Bronchial epithelial cell (primary cell): ENCODE results near the gene AGAP1. TPM values are rescaled to one million over a fixed set of nuclear protein-coding genes. Genes with fewer than 3 reads are reported as not detected.

Experiments
- DNase-seq: peaks from one replicate; pipeline ENCODE4 v3.0.0-alpha.2; 2010; ENCODE audit warnings: low read depth
- FAIRE-seq: peaks from 2 replicates; lab custom pipeline; 2011; peaks lifted over from hg19 to GRCh38; lab: Jason Lieb, UNC
- H3K27me3 ChIP-seq: 2 replicates; pipeline ENCODE4 v1.5.1; 2011; ENCODE audit warnings: low read length; ENCODE audit not compliant: control insufficient read depth, insufficient read depth
- H3K36me3 ChIP-seq: 2 replicates; pipeline ENCODE4 v1.5.1; 2011; ENCODE audit warnings: low read length; ENCODE audit not compliant: control insufficient read depth, insufficient read depth
- H3K4me3 ChIP-seq: 2 replicates; pipeline ENCODE4 v1.5.1; 2011; ENCODE audit warnings: mild to moderate bottlenecking, low read depth, low read length, control low read depth
- total RNA-seq: library from RNA; depleted of rRNA; stranded (reverse); fragments of >200 nt; gene quantifications from 2 replicates; pipeline ENCODE4 v1.2.1, GENCODE V29; 2014
- TF ChIP-seq, protein P1 (sequence below): IDR thresholded peaks from 2 replicates; pipeline ENCODE4 v1.5.1; 2011; ENCODE audit warnings: mild to moderate bottlenecking, moderate library complexity, low read length, control low read depth, inconsistent platforms; ENCODE audit not compliant: insufficient read depth, severe bottlenecking

AGAP1 gene
- total RNA-seq, 1 donor from 2014 or later, result 22.4 TPM

GRCh38 chr2:235722869-235723268, 229.0 kb downstream of the AGAP1 start:
- Histone ChIP-seq H3K36me3 (peaks cover 1% of the 10 kb centered on the region), H3K4me3 (no peak overlapping the region)

GRCh38 chr2:235723371-235723770, 229.5 kb downstream of the AGAP1 start:
- no peak overlapping the region for H3K4me3 ChIP-seq
- DNase-seq (no peak), FAIRE-seq (no peak)
- no peaks in the 10 kb centered on the region for H3K27me3 ChIP-seq
- TF ChIP-seq, protein P1, sequence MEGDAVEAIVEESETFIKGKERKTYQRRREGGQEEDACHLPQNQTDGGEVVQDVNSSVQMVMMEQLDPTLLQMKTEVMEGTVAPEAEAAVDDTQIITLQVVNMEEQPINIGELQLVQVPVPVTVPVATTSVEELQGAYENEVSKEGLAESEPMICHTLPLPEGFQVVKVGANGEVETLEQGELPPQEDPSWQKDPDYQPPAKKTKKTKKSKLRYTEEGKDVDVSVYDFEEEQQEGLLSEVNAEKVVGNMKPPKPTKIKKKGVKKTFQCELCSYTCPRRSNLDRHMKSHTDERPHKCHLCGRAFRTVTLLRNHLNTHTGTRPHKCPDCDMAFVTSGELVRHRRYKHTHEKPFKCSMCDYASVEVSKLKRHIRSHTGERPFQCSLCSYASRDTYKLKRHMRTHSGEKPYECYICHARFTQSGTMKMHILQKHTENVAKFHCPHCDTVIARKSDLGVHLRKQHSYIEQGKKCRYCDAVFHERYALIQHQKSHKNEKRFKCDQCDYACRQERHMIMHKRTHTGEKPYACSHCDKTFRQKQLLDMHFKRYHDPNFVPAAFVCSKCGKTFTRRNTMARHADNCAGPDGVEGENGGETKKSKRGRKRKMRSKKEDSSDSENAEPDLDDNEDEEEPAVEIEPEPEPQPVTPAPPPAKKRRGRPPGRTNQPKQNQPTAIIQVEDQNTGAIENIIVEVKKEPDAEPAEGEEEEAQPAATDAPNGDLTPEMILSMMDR, result no peak
- peaks cover 1% of the 10 kb centered on the region for H3K36me3 ChIP-seq

More at GRCh38 chr2:235722869-235723268, 229.0 kb downstream of the AGAP1 start:
- no peaks in the 10 kb centered on the region for H3K27me3 ChIP-seq
- FAIRE-seq, result no peak
- TF ChIP-seq, protein P1, result no peak
- no peak for DNase-seq

- Histone ChIP-seq H3K4me3 (no peak overlapping the region), H3K27me3 (no peaks in the 10 kb centered on the region), H3K36me3 (peaks cover 1% of the 10 kb centered on the region)
- FAIRE-seq, result no peak
- TF ChIP-seq, protein P1, result no peak
- no peak for DNase-seq
These were observed 230.1 kb downstream of the AGAP1 start for GRCh38 chr2:235723811-235724465.

DNA sequence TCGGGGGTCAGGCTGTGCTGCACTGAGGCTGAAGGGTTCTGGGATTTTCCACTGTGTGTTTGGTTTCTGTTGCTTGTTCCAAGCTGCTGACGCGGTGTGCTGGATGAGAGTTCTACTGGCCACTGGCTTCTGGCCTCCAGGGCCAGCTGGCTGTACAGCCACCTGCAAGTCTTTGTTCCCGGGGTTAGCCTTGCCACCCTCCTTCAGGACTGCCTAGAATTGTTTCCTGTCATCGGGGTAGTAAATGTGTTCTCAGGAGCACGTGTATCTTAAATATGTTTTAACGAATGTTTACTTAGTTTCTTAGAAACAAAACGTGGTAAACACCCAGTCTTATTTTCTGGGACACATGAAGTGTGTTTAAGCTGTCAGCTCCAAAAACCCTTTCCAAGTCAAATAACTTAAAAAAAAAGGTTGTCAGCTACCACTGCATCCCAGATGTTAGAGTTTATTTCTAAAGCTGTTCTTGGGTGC, 231.2 kb downstream of the AGAP1 start:
- TF ChIP-seq, protein P1, result no peak
- Histone ChIP-seq H3K27me3 (no peaks in the 10 kb centered on the region), H3K36me3 (no peaks in the 10 kb centered on the region), H3K4me3 (no peak overlapping the region)
- DNase-seq, result no peak
- no peak for FAIRE-seq

DNA sequence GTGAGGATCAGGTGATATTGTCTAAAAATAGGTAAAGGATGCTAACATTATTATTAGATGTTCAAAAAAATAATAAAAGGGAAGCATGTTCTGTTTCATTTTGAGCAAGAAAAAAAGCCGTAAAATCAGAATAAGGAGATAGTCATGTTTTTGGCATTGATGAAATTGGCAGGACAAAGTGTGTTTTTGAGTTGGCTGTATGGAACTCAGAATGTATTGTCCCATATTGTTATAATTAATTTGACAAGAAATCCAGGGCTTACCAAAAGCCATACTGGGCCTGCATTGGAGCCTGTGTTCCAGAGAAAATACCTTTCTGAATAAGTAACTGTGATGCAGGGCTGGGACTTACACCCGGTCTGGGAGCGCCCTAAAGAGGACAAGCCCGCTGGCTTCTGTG, 232.0 kb downstream of the AGAP1 start:
- no peaks in the 10 kb centered on the region for H3K27me3 ChIP-seq
- DNase-seq (no peak), FAIRE-seq (no peak)
- H3K36me3 ChIP-seq, result no peaks in the 10 kb centered on the region
- TF ChIP-seq, protein P1, result no peak
- no peak overlapping the region for H3K4me3 ChIP-seq
